ENCODE measurements around the gene PPDPF. TPM values are rescaled to one million over a fixed set of nuclear protein-coding genes. Genes with fewer than 3 reads are reported as not detected.

PPDPF gene
- total and polyA plus RNA-seq, 2 of the 8 experiments (the other 6 are each of a cell fraction or from before 2014, with no cell fraction given), result 30.5 to 138 TPM

- no peaks in the 10 kb centered on the region for H3K9me3 ChIP-seq (ENCODE audit: insufficient read depth in 2 of 2, low read depth in 1 of 2, low read length in 1 of 2)
- H2BK120ac ChIP-seq (replicated peaks; ENCODE audit: low read depth, low read length), result no peak overlapping the region
- H4K5ac ChIP-seq (ENCODE audit: insufficient read length, low read depth, low read length), result no peak overlapping the region
- H3K79me1 ChIP-seq (ENCODE audit: low read depth, low read length), result no peaks in the 10 kb centered on the region; the same call in 1 of the 2 replicates
- no peak overlapping the region for H3K4ac ChIP-seq (replicated peaks; ENCODE audit: insufficient read length, low read depth, low read length)
- H2AK5ac ChIP-seq (ENCODE audit: low read depth, low read length), result peak overlapping the region; percentile 83; the same call in 1 of the 2 replicates
- H3K14ac ChIP-seq (ENCODE audit: insufficient read length), result no peak overlapping the region
- H2BK5ac ChIP-seq (ENCODE audit: low read depth, low read length), result no peak overlapping the region; the same call in 1 of the 2 replicates
- H2BK12ac ChIP-seq (ENCODE audit: low read depth, low read length), result 0 out of 2 replicates have a peak overlapping the region, but pooled peaks have one; percentile 60
- H2BK15ac ChIP-seq (ENCODE audit: low read length), result no peak overlapping the region
- no peaks in the 10 kb centered on the region for H3K36me3 ChIP-seq (ENCODE audit: control insufficient read depth in 2 of 4, insufficient read depth in 4 of 4, low read length in 3 of 4)
- H3K4me1 ChIP-seq (replicated peaks in 1 of 4; ENCODE audit: control insufficient read depth in 3 of 4, insufficient read depth in 4 of 4, low read length in 3 of 4), result peaks cover 0 to 16% (median 3%) of the 10 kb centered on the region in 4 experiments; a peak in 5 of 7 replicates
- H3K56ac ChIP-seq (replicated peaks; ENCODE audit: insufficient read length, low read depth, low read length), result peak overlapping the region; percentile 77
- H3K79me2 ChIP-seq (ENCODE audit: control insufficient read depth in 1 of 2, insufficient read depth in 2 of 2, low read length in 2 of 2), result no peaks in the 10 kb centered on the region
- H4K20me1 ChIP-seq (replicated peaks in 1 of 2; ENCODE audit: control insufficient read depth in 1 of 2, insufficient read depth in 2 of 2, low read length in 2 of 2), result peaks cover 0 to 3% of the 10 kb centered on the region in 2 experiments
- no peak overlapping the region for H3K9ac ChIP-seq (replicated peaks in 1 of 4; ENCODE audit: extremely low read depth in 1 of 4, low read depth in 3 of 4, low read length in 3 of 4)
- H3K18ac ChIP-seq (ENCODE audit: extremely low read depth, low read length), result no peak overlapping the region
- FAIRE-seq (no peak), DNase-seq (ENCODE audit: low read depth in 1 of 2, low spot score in 2 of 2) (no peak)
- no peak overlapping the region for H3K4me2 ChIP-seq (ENCODE audit: insufficient read depth in 1 of 2, low read depth in 2 of 2, low read length in 2 of 2)
- no peak overlapping the region for H3K23ac ChIP-seq (ENCODE audit: insufficient read length)
- H3K23me2 ChIP-seq (ENCODE audit: low read depth, low read length), result peaks cover 3% of the 10 kb centered on the region; the same call in 1 of the 2 replicates
- no peak overlapping the region for H4K8ac ChIP-seq (ENCODE audit: extremely low read depth, insufficient read depth, low read length)
- H3K27ac ChIP-seq (ENCODE audit: low read depth, low read length), result no peak overlapping the region
- peak overlapping the region; percentile 55 for H4K91ac ChIP-seq (replicated peaks; ENCODE audit: insufficient read length, low read length)
- ChIA-PET POLR2A (ENCODE audit: partially characterized antibody) (interaction anchor here (7.8 kb wide), 1 partner anchor 10 kb away, joined by 59 read pairs; the partner anchor contains the start of gene PPDPF), CTCF (ENCODE audit: partially characterized antibody) (interaction anchor here (1.1 to 1.5 kb wide), 3 partner anchors 10 to 223 kb away, joined by 3 read pairs; no protein-coding TSS in a partner anchor)
- H3K27me3 ChIP-seq (replicated peaks in 1 of 4; ENCODE audit: control insufficient read depth in 3 of 4, extremely low read depth in 1 of 4, insufficient read depth in 3 of 4, low read length in 3 of 4), result no peaks in the 10 kb centered on the region
- WGBS, 2 experiments (ENCODE audit: extremely low coverage in 1 of 2, insufficient coverage in 1 of 2, insufficient read length in 1 of 2, insufficient replicate concordance in 2 of 2, low coverage in 1 of 2, low lambda C conversion rate in 2 of 2, missing lambda C conversion rate in 1 of 2), result 89% methylated on average over 24 of the region's 24 CpGs; no CpG with 5 or more reads in 1 of the 2 experiments
- TF ChIP-seq TCF12 (IDR thresholded peaks at IDR 0.05; ENCODE audit: low read depth, low read length), result no peak
- no peak for TF ChIP-seq JUN (IDR thresholded peaks at IDR 0.05; ENCODE audit: low read depth, low read length)
- TF ChIP-seq POLR2A (IDR thresholded peaks at IDR 0.05; ENCODE audit: control extremely low read depth in 1 of 2, low read depth in 2 of 2, low read length in 2 of 2), result no peak
- H2AFZ ChIP-seq (ENCODE audit: low read length), result no peak overlapping the region
- no peak overlapping the region for H3K4me3 ChIP-seq (ENCODE audit: extremely low read depth in 1 of 4, insufficient read depth in 2 of 4, low read depth in 3 of 4, low read length in 4 of 4)
- no peak overlapping the region for H2BK20ac ChIP-seq (ENCODE audit: low read length)
Measured at GRCh38 chr20:63532449-63532971, 11.9 kb downstream of the PPDPF start.

All from H1 (cell line).